ENCODE data around the gene NRXN2.
"Not testable (repeated sequence)": the region's sequence is repeated elsewhere in the genome, so short reads cannot be mapped to it uniquely, and the experiment has no call there.

The NRXN2 gene

GRCh38 chr11:64713016-64713707 is 9.8 kb downstream of the NRXN2 start:
- WGBS, 2 experiments: 2% methylated on average over 111 of the region's 111 CpGs
- no peak overlapping the region for H3K4me3 ChIP-seq (ENCODE audit: insufficient read depth, low read depth, low read length)
- peaks cover 72% of the 10 kb centered on the region for H3K27me3 ChIP-seq (ENCODE audit: control insufficient read depth, insufficient read depth, low read length, poor library complexity, severe bottlenecking)
- H3K36me3 ChIP-seq (ENCODE audit: control insufficient read depth, insufficient read depth, low read length): no peaks in the 10 kb centered on the region
- H3K9me3 ChIP-seq (ENCODE audit: control insufficient read depth, low read length): no peaks in the 10 kb centered on the region
- H3K27ac ChIP-seq (ENCODE audit: insufficient read depth, low read depth, low read length, poor library complexity, severe bottlenecking): no peak overlapping the region
- H3K4me1 ChIP-seq (ENCODE audit: control insufficient read depth, insufficient read depth, low read length): no peaks in the 10 kb centered on the region

GRCh38 chr11:64712430-64713015 is 10.5 kb downstream of the NRXN2 start:
- Histone ChIP-seq H3K27me3 (ENCODE audit: control insufficient read depth, insufficient read depth, low read length, poor library complexity, severe bottlenecking) (peaks cover 72% of the 10 kb centered on the region), H3K4me1 (ENCODE audit: control insufficient read depth, insufficient read depth, low read length) (no peaks in the 10 kb centered on the region), H3K4me3 (ENCODE audit: insufficient read depth, low read depth, low read length) (no peak overlapping the region), H3K9me3 (ENCODE audit: control insufficient read depth, low read length) (no peaks in the 10 kb centered on the region), H3K27ac (ENCODE audit: insufficient read depth, low read depth, low read length, poor library complexity, severe bottlenecking) (no peak overlapping the region), H3K36me3 (ENCODE audit: control insufficient read depth, insufficient read depth, low read length) (no peaks in the 10 kb centered on the region)
- WGBS, 2 experiments: 23 to 26% methylated on average over 45 of the region's 45 CpGs

- no peak overlapping the region for H3K4me3 ChIP-seq (ENCODE audit: insufficient read depth, low read depth, low read length)
- no peaks in the 10 kb centered on the region for H3K36me3 ChIP-seq (ENCODE audit: control insufficient read depth, insufficient read depth, low read length)
- WGBS, 2 experiments: 83 to 89% methylated on average over 19 of the region's 19 CpGs
- peaks cover 72% of the 10 kb centered on the region for H3K27me3 ChIP-seq (ENCODE audit: control insufficient read depth, insufficient read depth, low read length, poor library complexity, severe bottlenecking)
- H3K27ac ChIP-seq (ENCODE audit: insufficient read depth, low read depth, low read length, poor library complexity, severe bottlenecking): no peak overlapping the region
- no peaks in the 10 kb centered on the region for H3K9me3 ChIP-seq (ENCODE audit: control insufficient read depth, low read length)
- H3K4me1 ChIP-seq (ENCODE audit: control insufficient read depth, insufficient read depth, low read length): no peaks in the 10 kb centered on the region
Measured at GRCh38 chr11:64711956-64712362, 11.0 kb downstream of the NRXN2 start.

GRCh38 chr11:64711138-64711955 is 11.7 kb downstream of the NRXN2 start:
- Histone ChIP-seq H3K27me3 (ENCODE audit: control insufficient read depth, insufficient read depth, low read length, poor library complexity, severe bottlenecking) (peaks cover 66% of the 10 kb centered on the region), H3K36me3 (ENCODE audit: control insufficient read depth, insufficient read depth, low read length) (no peaks in the 10 kb centered on the region), H3K9me3 (ENCODE audit: control insufficient read depth, low read length) (no peaks in the 10 kb centered on the region), H3K4me3 (ENCODE audit: insufficient read depth, low read depth, low read length) (no peak overlapping the region), H3K27ac (ENCODE audit: insufficient read depth, low read depth, low read length, poor library complexity, severe bottlenecking) (no peak overlapping the region), H3K4me1 (ENCODE audit: control insufficient read depth, insufficient read depth, low read length) (no peaks in the 10 kb centered on the region)
- WGBS, 2 experiments: 44 to 51% methylated on average over 46 of the region's 46 CpGs

- no peaks in the 10 kb centered on the region for H3K4me1 ChIP-seq (ENCODE audit: control insufficient read depth, insufficient read depth, low read length)
Measured at GRCh38 chr11:64710418-64711137, 12.4 kb downstream of the NRXN2 start.

GRCh38 chr11:64705501-64705900 is 17.5 kb downstream of the NRXN2 start:
- H3K27me3 ChIP-seq (ENCODE audit: control insufficient read depth, insufficient read depth, low read length, poor library complexity, severe bottlenecking): peaks cover 21% of the 10 kb centered on the region
- no peaks in the 10 kb centered on the region for H3K9me3 ChIP-seq (ENCODE audit: control insufficient read depth, low read length)
- H3K36me3 ChIP-seq (ENCODE audit: control insufficient read depth, insufficient read depth, low read length): no peaks in the 10 kb centered on the region
- H3K4me3 ChIP-seq (ENCODE audit: insufficient read depth, low read depth, low read length): no peak overlapping the region
- no peak overlapping the region for H3K27ac ChIP-seq (ENCODE audit: insufficient read depth, low read depth, low read length, poor library complexity, severe bottlenecking)
- WGBS, 2 experiments: 63 to 64% methylated on average over 2 of the region's 2 CpGs
- no peaks in the 10 kb centered on the region for H3K4me1 ChIP-seq (ENCODE audit: control insufficient read depth, insufficient read depth, low read length)

More at GRCh38 chr11:64710418-64711137, 12.4 kb downstream of the NRXN2 start:
- 60 to 61% methylated on average over 13 of the region's 13 CpGs for WGBS, 2 experiments
- Histone ChIP-seq H3K9me3 (ENCODE audit: control insufficient read depth, low read length) (no peaks in the 10 kb centered on the region), H3K4me3 (ENCODE audit: insufficient read depth, low read depth, low read length) (no peak overlapping the region), H3K36me3 (ENCODE audit: control insufficient read depth, insufficient read depth, low read length) (no peaks in the 10 kb centered on the region), H3K27ac (ENCODE audit: insufficient read depth, low read depth, low read length, poor library complexity, severe bottlenecking) (no peak overlapping the region), H3K27me3 (ENCODE audit: control insufficient read depth, insufficient read depth, low read length, poor library complexity, severe bottlenecking) (peaks cover 61% of the 10 kb centered on the region)

- H3K4me1 ChIP-seq (ENCODE audit: control insufficient read depth, insufficient read depth, low read length): no peaks in the 10 kb centered on the region
- H3K9me3 ChIP-seq (ENCODE audit: control insufficient read depth, low read length): no peaks in the 10 kb centered on the region
- 86 to 95% methylated on average over 2 of the region's 2 CpGs for WGBS, 2 experiments
- no peak overlapping the region for H3K4me3 ChIP-seq (ENCODE audit: insufficient read depth, low read depth, low read length)
- H3K27ac ChIP-seq (ENCODE audit: insufficient read depth, low read depth, low read length, poor library complexity, severe bottlenecking): no peak overlapping the region
- no peaks in the 10 kb centered on the region for H3K36me3 ChIP-seq (ENCODE audit: control insufficient read depth, insufficient read depth, low read length)
- peaks cover 14% of the 10 kb centered on the region for H3K27me3 ChIP-seq (ENCODE audit: control insufficient read depth, insufficient read depth, low read length, poor library complexity, severe bottlenecking)
Measured at GRCh38 chr11:64703048-64703447, 19.9 kb downstream of the NRXN2 start.

- H3K27ac ChIP-seq (ENCODE audit: insufficient read depth, low read depth, low read length, poor library complexity, severe bottlenecking); H3K9me3 ChIP-seq (ENCODE audit: control insufficient read depth, low read length); H3K36me3 ChIP-seq (ENCODE audit: control insufficient read depth, insufficient read depth, low read length); H3K4me3 ChIP-seq (ENCODE audit: insufficient read depth, low read depth, low read length); H3K4me1 ChIP-seq (ENCODE audit: control insufficient read depth, insufficient read depth, low read length): not testable (repeated sequence)
- WGBS, 2 experiments: 93 to 97% methylated on average over 23 to 26 of the region's 29 CpGs
- peaks cover 14% of the 10 kb centered on the region for H3K27me3 ChIP-seq (ENCODE audit: control insufficient read depth, insufficient read depth, low read length, poor library complexity, severe bottlenecking)
Measured at GRCh38 chr11:64701956-64702355, 21.0 kb downstream of the NRXN2 start.

- peaks cover 3% of the 10 kb centered on the region for H3K27me3 ChIP-seq (ENCODE audit: control insufficient read depth, insufficient read depth, low read length, poor library complexity, severe bottlenecking)
- H3K9me3 ChIP-seq (ENCODE audit: control insufficient read depth, low read length): no peaks in the 10 kb centered on the region
- H3K4me3 ChIP-seq (ENCODE audit: insufficient read depth, low read depth, low read length): no peak overlapping the region
- no peak overlapping the region for H3K27ac ChIP-seq (ENCODE audit: insufficient read depth, low read depth, low read length, poor library complexity, severe bottlenecking)
- 88 to 91% methylated on average over 1 of the region's 1 CpG for WGBS, 2 experiments
- H3K4me1 ChIP-seq (ENCODE audit: control insufficient read depth, insufficient read depth, low read length): peaks cover 16% of the 10 kb centered on the region
- no peaks in the 10 kb centered on the region for H3K36me3 ChIP-seq (ENCODE audit: control insufficient read depth, insufficient read depth, low read length)
Measured at GRCh38 chr11:64698427-64698826, 24.6 kb downstream of the NRXN2 start.
